Measurements from ENCODE around the gene MS4A15. TPM values are rescaled to one million over a fixed set of nuclear protein-coding genes. Genes with fewer than 3 reads are reported as not detected.
"Not testable (repeated sequence)": the region's sequence is repeated elsewhere in the genome, so short reads cannot be mapped to it uniquely, and the experiment has no call there.

Gene MS4A15
- total and polyA plus RNA-seq, 2 donors (not counting 1 experiment from before 2014, with no cell fraction given) = not detected

- Mint-ChIP-seq H3K4me3 (no peak overlapping the region), H3K27ac (no peak overlapping the region), H3K27me3 (peaks cover 35% of the 10 kb centered on the region), H3K4me1 (no peaks in the 10 kb centered on the region), H3K9me3 (ENCODE audit: insufficient read depth) (no peaks in the 10 kb centered on the region)
- intact Hi-C loops (cut with micrococcal nuclease) = no loop called here
- no peak for DNase-seq
- no peak for ATAC-seq (ENCODE audit: low read depth)
- Histone ChIP-seq H3K9me3 (ENCODE audit: control extremely low read depth in 1 of 3, control insufficient read depth in 2 of 3, insufficient read depth in 1 of 3, low read length in 2 of 3) (no peaks in the 10 kb centered on the region), H3K36me3 (replicated peaks in 1 of 2; ENCODE audit: control extremely low read depth in 1 of 2, control insufficient read depth in 1 of 2, extremely low read depth in 1 of 2, insufficient read depth in 2 of 2, low read length in 1 of 2) (no peaks in the 10 kb centered on the region), H3K4me1 (ENCODE audit: control insufficient read depth in 2 of 2, insufficient read depth in 2 of 2, low read length in 2 of 2) (no peaks in the 10 kb centered on the region), H2AFZ (ENCODE audit: insufficient read depth, low read depth, low read length, poor library complexity, severe bottlenecking) (no peak overlapping the region), H3K9ac (ENCODE audit: low read length) (no peak overlapping the region), H3K4me3 (ENCODE audit: control extremely low read depth in 1 of 5, extremely low read depth in 1 of 5, insufficient read depth in 1 of 5, low read depth in 2 of 5, low read length in 4 of 5) (no peak overlapping the region), H3K4me2 (replicated peaks; ENCODE audit: low read depth, low read length, poor library complexity, severe bottlenecking) (no peak overlapping the region), H3K79me2 (ENCODE audit: control insufficient read depth, insufficient read depth, low read length) (no peaks in the 10 kb centered on the region), H3K27me3 (replicated peaks in 1 of 4; ENCODE audit: control extremely low read depth in 1 of 4, control insufficient read depth in 3 of 4, insufficient read depth in 4 of 4, low read length in 3 of 4) (peaks cover 0 to 4% (median 2%) of the 10 kb centered on the region in 4 experiments), H4K20me1 (ENCODE audit: control insufficient read depth, insufficient read depth, low read length, poor library complexity, severe bottlenecking) (no peaks in the 10 kb centered on the region), H3K27ac (ENCODE audit: low read length in 2 of 2) (no peak overlapping the region)
- POLR2A ChIA-PET = no interaction called here
- TF ChIP-seq, protein P1, sequence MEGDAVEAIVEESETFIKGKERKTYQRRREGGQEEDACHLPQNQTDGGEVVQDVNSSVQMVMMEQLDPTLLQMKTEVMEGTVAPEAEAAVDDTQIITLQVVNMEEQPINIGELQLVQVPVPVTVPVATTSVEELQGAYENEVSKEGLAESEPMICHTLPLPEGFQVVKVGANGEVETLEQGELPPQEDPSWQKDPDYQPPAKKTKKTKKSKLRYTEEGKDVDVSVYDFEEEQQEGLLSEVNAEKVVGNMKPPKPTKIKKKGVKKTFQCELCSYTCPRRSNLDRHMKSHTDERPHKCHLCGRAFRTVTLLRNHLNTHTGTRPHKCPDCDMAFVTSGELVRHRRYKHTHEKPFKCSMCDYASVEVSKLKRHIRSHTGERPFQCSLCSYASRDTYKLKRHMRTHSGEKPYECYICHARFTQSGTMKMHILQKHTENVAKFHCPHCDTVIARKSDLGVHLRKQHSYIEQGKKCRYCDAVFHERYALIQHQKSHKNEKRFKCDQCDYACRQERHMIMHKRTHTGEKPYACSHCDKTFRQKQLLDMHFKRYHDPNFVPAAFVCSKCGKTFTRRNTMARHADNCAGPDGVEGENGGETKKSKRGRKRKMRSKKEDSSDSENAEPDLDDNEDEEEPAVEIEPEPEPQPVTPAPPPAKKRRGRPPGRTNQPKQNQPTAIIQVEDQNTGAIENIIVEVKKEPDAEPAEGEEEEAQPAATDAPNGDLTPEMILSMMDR (IDR thresholded peaks at IDR 0.05) = no peak
- TF ChIP-seq EZH2 (IDR thresholded peaks at IDR 0.05; ENCODE audit: borderline replicate concordance, insufficient read depth, low read depth, low read length, poor library complexity, severe bottlenecking) = no peak
- WGBS (ENCODE audit: insufficient coverage) = 90% methylated on average over 4 of the region's 4 CpGs
- CTCF ChIA-PET = no interaction called here
Observed at GRCh38 chr11:60710482-60710881, 46.2 kb upstream of the MS4A15 start.

DNA sequence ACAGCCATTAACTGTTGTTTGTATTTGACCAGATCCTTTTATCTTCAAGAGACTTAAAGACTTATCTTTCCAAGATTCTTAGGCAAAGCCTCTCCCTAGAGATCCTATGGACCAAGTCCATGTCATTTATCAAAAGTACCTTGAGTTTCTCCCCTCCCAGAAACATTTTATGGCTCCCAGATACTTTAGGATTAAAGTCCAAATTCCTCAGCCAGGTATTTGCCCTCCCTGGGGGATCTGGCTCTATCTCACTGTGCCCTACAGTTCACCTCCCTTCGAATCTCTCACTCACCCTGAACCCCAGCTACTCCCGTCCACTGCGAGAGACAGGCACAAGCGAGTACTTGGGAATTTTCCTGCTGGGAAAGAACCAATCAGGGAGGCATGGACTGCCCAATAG is 45.4 kb upstream of the MS4A15 start:
- H3K27me3 Mint-ChIP-seq = peaks cover 38% of the 10 kb centered on the region
- Histone ChIP-seq H4K20me1 (ENCODE audit: control insufficient read depth, insufficient read depth, low read length, poor library complexity, severe bottlenecking) (no peaks in the 10 kb centered on the region), H3K27me3 (replicated peaks in 1 of 4; ENCODE audit: control extremely low read depth in 1 of 4, control insufficient read depth in 3 of 4, insufficient read depth in 4 of 4, low read length in 3 of 4) (peaks cover 0 to 4% (median 2%) of the 10 kb centered on the region in 4 experiments), H2AFZ (ENCODE audit: insufficient read depth, low read depth, low read length, poor library complexity, severe bottlenecking) (no peak overlapping the region), H3K27ac (ENCODE audit: low read length in 2 of 2) (no peak overlapping the region), H3K79me2 (ENCODE audit: control insufficient read depth, insufficient read depth, low read length) (no peaks in the 10 kb centered on the region), H3K9me3 (ENCODE audit: control extremely low read depth in 1 of 3, control insufficient read depth in 2 of 3, insufficient read depth in 1 of 3, low read length in 2 of 3) (no peaks in the 10 kb centered on the region), H3K4me3 (ENCODE audit: control extremely low read depth in 1 of 5, extremely low read depth in 1 of 5, insufficient read depth in 1 of 5, low read depth in 2 of 5, low read length in 4 of 5) (no peak overlapping the region), H3K4me1 (ENCODE audit: control insufficient read depth in 2 of 2, insufficient read depth in 2 of 2, low read length in 2 of 2) (no peaks in the 10 kb centered on the region), H3K36me3 (replicated peaks in 1 of 2; ENCODE audit: control extremely low read depth in 1 of 2, control insufficient read depth in 1 of 2, extremely low read depth in 1 of 2, insufficient read depth in 2 of 2, low read length in 1 of 2) (no peaks in the 10 kb centered on the region), H3K9ac (ENCODE audit: low read length) (no peak overlapping the region), H3K4me2 (replicated peaks; ENCODE audit: low read depth, low read length, poor library complexity, severe bottlenecking) (no peak overlapping the region)
- H3K4me1 Mint-ChIP-seq = no peaks in the 10 kb centered on the region
- H3K9me3 Mint-ChIP-seq (ENCODE audit: insufficient read depth) = no peaks in the 10 kb centered on the region
- ChIA-PET POLR2A (no interaction called here), CTCF (no interaction called here)
- ATAC-seq (ENCODE audit: low read depth) (no peak), DNase-seq (no peak)
- no peak overlapping the region for H3K27ac Mint-ChIP-seq
- no CpG with 5 or more reads among the region's 4 CpGs for WGBS (ENCODE audit: insufficient coverage)
- no peak overlapping the region for H3K4me3 Mint-ChIP-seq
- TF ChIP-seq, protein P1 (IDR thresholded peaks at IDR 0.05) = no peak
- no peak for TF ChIP-seq EZH2 (IDR thresholded peaks at IDR 0.05; ENCODE audit: borderline replicate concordance, insufficient read depth, low read depth, low read length, poor library complexity, severe bottlenecking)
- intact Hi-C loops (cut with micrococcal nuclease) = no loop called here

DNA sequence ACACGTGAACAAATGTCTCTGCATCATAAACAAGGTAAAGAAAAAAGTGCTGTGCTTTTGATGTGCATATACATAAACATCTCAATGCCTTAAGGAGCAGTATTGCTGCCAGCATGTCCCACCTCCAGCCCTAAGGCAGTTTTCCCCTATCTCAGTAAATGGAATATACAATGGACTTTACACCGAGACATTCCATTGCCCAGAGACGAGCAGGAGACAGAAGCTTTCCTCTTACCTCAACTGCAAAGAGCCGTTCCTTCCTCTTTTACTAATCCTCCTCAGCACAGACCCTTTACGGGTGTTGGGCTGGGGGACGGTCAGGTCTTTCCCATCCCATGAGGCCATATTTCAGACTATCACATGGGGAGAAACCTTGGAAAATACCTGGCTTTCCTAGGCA is 43.2 kb upstream of the MS4A15 start:
- H3K27ac Mint-ChIP-seq; ATAC-seq (ENCODE audit: low read depth); H3K4me1 Mint-ChIP-seq; H3K79me2 ChIP-seq (ENCODE audit: control insufficient read depth, insufficient read depth, low read length); H2AFZ ChIP-seq (ENCODE audit: insufficient read depth, low read depth, low read length, poor library complexity, severe bottlenecking); H3K36me3 ChIP-seq (replicated peaks in 1 of 2; ENCODE audit: control extremely low read depth in 1 of 2, control insufficient read depth in 1 of 2, extremely low read depth in 1 of 2, insufficient read depth in 2 of 2, low read length in 1 of 2); H3K4me2 ChIP-seq (replicated peaks; ENCODE audit: low read depth, low read length, poor library complexity, severe bottlenecking); DNase-seq; intact Hi-C loops (cut with micrococcal nuclease); H3K4me3 Mint-ChIP-seq; H3K9me3 Mint-ChIP-seq (ENCODE audit: insufficient read depth); H3K27ac ChIP-seq (ENCODE audit: low read length in 2 of 2); H3K4me1 ChIP-seq (ENCODE audit: control insufficient read depth in 2 of 2, insufficient read depth in 2 of 2, low read length in 2 of 2); CTCF ChIA-PET; POLR2A ChIA-PET; H4K20me1 ChIP-seq (ENCODE audit: control insufficient read depth, insufficient read depth, low read length, poor library complexity, severe bottlenecking); H3K27me3 ChIP-seq (replicated peaks in 1 of 4; ENCODE audit: control extremely low read depth in 1 of 4, control insufficient read depth in 3 of 4, insufficient read depth in 4 of 4, low read length in 3 of 4); H3K9ac ChIP-seq (ENCODE audit: low read length); H3K4me3 ChIP-seq (ENCODE audit: control extremely low read depth in 1 of 5, extremely low read depth in 1 of 5, insufficient read depth in 1 of 5, low read depth in 2 of 5, low read length in 4 of 5); H3K9me3 ChIP-seq (ENCODE audit: control extremely low read depth in 1 of 3, control insufficient read depth in 2 of 3, insufficient read depth in 1 of 3, low read length in 2 of 3): not testable (repeated sequence)
- WGBS (ENCODE audit: insufficient coverage) = no CpG with 5 or more reads among the region's 6 CpGs
- peaks cover 38% of the 10 kb centered on the region for H3K27me3 Mint-ChIP-seq

All from B cell (primary cell).